Hematopoietic multipotent progenitor cell (in vitro differentiated cells): ENCODE measurements around the gene MCRS1. TPM values are rescaled to one million over a fixed set of nuclear protein-coding genes. Genes with fewer than 3 reads are reported as not detected.
A peak's percentile ranks its signal among the peaks of the same experiment; 100 is the strongest.

Source experiments
- DNase-seq, 3 donors: peaks; one replicate each; pipeline ENCODE4 v3.0.0-alpha.2; 2011 to 2015; ENCODE audit warnings: low read depth in 2 of 3, low spot score in 2 of 3
- total RNA-seq: library from RNA; depleted of rRNA; stranded (reverse); fragments of >200 nt; gene quantifications from one replicate; pipeline ENCODE4 v1.2.3, GENCODE V29; 2012

Gene MCRS1
- total RNA-seq, 1 donor = 79.2 TPM

DNA sequence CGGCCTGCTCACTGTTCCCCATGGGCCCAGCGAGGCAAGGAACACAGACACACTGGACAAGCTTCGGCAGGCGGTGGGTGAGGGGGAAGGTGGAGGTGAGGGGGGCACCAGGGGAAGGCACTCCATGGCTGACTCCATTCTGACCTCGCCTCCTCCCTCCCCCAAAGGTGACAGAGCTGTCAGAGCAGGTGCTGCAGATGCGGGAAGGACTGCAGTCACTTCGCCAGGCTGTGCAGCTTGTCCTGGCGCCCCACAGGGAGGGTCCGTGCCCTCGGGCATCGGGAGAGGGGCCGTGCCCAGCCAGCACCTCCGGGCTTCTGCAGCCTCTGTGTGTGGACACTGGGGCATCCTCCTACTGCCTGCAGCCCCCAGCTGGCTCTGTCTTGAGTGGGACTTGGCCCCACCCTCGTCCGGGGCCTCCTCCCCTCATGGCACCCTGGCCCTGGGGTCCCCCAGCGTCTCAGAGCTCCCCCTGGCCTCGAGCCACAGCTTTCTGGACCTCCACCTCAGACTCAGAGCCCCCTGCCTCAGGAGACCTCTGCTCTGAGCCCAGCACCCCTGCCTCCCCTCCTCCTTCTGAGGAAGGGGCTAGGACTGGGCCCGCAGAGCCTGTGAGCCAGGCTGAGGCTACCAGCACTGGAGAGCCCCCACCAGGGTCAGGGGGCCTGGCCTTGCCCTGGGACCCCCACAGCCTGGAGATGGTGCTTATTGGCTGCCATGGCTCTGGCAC lies 10.6 kb downstream of the MCRS1 start:
- no peak for DNase-seq

DNA sequence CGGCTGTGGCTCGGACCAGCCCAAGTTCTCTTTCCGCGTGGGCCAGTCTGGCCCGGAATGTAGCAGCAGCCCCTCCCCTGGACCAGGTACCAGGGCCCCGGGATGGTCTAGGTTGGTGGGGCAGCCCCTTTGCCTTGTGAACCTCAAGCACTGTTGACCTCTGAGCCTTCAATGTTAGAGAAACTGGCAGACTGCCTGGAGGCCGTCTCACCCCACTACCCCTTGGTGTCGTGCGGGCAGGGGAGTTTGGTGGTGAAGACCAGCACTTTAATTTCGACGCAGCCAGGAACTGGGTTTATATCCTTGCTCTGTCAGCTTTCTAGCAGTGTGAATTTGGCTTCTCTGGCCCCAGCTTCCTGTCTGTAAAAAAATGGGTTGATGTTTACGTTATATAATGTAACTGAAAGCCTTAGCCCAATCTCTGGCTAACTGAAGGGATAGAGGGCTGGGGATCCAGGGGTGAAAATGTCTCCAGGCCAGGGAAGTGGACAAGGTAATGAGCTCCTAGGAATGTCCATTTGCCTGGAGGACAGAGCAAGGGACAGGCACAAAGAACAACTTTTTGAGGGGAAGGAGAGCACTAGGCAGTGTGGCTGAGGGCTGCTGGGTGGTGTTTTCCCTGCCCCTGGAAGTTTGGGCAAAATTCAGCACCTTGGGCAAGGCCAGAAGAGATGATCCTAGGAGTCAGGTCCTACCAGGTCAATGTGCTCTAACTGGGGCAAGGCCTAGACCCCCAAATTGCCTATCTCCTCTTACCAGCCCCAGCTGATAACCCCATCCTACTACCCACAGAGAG lies 11.4 kb downstream of the MCRS1 start:
- DNase-seq = no peak

DNA sequence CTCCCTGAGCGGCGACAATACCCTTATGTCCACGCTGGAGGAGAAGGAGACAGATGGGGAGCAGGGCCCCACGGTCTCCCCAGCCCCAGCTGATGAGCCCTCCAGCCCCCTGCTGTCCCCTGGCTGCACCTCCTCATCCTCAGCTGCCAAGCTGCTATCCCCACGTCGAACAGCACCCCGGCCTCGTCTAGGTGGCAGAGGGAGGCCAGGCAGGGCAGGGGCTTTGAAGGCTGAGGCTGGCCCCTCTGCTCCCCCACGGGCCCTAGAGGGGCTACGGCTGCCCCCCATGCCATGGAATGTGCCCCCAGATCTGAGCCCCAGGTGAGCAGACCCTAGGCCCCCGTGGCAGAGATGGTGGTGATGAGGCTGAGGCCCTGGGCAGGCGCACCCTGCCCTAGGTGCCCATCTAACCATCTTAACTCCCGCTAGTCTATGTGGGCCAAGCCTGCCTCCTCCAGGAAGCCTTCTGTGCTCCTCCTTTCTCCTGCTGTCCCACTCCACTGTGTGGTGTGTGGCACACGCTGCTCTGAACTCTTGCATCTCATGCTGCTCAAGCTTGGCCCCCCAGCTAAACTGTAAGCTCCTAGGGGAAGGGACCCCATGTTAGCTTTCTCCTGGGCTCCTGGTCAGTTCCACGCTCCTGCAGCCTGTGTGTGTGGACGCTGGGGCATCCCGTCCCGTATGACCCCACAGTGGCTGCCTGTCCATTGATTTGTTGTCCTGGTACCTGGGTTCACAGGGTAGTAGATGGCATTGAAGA lies 12.1 kb downstream of the MCRS1 start:
- DNase-seq = no peak

DNA sequence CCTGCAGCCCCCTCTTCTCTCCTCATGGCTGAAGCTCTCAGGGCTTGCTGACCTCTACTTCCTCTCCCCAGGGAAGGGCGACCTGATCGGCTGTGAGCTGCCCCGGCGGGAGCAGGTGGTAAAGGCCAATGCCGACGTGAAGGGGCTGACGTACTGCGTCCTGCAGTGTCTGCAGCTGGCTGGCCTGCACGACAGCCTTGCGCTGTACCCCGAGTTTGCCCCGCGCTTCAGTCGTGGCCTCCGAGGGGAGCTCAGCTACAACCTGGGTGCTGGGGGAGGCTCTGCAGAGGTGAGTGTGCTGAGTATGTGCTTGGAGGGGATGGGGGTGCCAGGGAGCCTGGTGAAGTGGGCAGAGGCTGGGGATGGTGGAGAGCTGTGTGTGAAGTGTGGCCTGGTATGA lies 13.7 kb downstream of the MCRS1 start:
- no peak for DNase-seq

DNA sequence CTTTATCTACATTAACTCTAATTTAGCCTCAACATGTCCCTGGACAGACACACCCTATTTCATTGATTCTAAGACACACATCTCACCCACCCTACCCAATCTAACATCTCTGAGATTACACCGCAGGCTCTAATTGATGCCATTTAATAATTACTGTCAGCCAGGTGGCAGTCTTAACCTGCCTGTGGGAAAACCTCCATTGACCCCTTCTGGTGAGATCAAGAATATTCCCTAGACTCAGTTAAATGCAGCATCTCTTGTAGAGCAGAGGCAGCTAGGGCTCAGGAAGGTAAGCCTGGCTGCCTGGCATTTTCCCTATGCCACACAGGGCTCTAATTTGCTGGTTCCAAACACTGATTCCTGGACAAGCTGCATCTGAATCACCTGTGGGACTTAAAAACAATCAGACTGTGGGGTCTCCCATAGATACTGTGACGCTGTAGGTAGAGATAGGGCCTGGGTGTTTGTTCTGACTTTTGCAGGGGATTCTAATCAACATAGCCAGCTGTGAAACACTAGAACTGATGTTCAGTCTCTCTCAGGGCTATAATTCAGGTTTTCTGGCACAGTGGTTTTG lies 14.3 kb downstream of the MCRS1 start:
- peak in 2 of 3 donors; percentile 57 to 66 for DNase-seq

- DNase-seq = no peak
These were observed 15.0 kb downstream of the MCRS1 start for GRCh38 chr12:49552899-49553298.

DNA sequence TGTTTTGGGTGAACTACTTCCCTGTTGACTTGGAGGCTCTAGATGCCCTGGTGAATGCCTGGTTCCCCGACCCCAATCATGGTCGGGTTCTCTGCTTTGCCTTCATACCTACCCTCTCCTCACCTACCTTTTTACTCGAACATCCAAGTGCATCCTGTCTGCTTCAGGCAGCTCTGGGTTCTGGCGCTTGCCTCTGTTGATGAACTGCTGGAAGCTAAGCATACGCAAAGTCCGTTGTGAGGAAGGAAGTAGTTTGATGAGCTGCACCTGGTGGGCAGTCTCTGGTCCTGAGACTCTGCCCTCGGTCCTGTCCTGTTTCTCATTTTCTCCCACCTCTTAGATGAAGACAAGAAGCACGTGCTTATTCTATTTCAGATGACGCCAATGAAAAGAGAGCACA lies 15.5 kb downstream of the MCRS1 start:
- no peak for DNase-seq

GRCh38 chr12:49552014-49552413 lies 15.9 kb downstream of the MCRS1 start:
- DNase-seq = no peak

- DNase-seq = no peak
These were observed 17.2 kb downstream of the MCRS1 start for GRCh38 chr12:49550693-49551252.

- no peak for DNase-seq
These were observed 17.9 kb downstream of the MCRS1 start for GRCh38 chr12:49549735-49550692.

- DNase-seq = peak in 2 of 3 donors; percentile 57 to 62
These were observed 18.9 kb downstream of the MCRS1 start for GRCh38 chr12:49548822-49549648.

GRCh38 chr12:49548481-49548821 lies 19.5 kb downstream of the MCRS1 start:
- no peak for DNase-seq

DNA sequence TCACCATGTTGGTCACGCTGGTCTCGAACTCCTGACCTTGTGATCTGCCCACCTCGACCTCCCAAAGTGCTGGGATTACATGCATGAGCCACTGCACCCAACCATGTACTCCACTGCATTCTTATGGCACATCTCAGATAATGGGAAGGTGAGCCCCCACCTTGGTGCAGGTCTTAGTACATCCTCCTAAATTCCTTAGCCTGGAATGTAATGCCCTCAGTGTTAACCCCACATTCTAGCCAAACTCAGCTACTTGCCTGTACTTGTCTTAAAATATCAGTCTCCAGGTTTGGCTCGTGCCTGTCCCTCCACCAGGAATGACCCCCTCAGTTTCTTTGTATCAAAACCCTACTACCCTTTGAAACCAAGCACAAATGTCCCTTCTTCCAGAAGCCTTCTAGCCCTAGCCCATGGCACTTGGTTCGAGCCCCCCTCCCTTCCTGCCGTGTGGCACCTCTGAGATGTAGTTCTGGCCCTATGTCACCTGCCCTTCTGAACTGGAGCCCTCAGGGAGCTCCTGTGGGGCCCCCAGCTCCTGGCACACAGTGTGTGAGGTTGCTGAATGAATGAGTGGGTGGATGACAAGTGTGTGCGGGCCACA lies 20.8 kb downstream of the MCRS1 start:
- DNase-seq = no peak

GRCh38 chr12:49546481-49546880 lies 21.5 kb downstream of the MCRS1 start:
- DNase-seq = no peak

DNA sequence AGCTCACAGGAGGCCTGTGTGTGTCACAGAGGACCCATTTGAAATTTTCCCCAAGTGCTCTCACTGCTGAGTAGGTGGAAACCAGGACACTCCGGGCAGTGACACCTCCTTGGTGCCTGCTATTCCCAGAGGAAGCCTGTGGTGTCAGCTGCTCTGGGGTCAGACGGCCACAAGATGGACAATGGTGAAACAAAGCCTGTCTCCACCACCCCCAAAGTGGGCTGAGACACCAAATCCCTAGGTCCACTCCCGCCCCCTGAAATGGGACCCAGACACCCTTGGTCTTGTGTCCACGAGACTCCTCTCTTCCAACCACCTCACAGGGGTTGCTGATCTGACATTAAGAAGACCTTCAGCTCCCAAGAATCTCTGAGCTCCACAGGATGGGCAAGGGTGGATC lies 22.1 kb downstream of the MCRS1 start:
- DNase-seq = no peak

- DNase-seq = no peak
These were observed 23.8 kb downstream of the MCRS1 start for GRCh38 chr12:49543914-49544815.

- DNase-seq = no peak
These were observed 24.6 kb downstream of the MCRS1 start for GRCh38 chr12:49543221-49543913.
